ENCODE results near the gene KRT1. TPM values are rescaled to one million over a fixed set of nuclear protein-coding genes. Genes with fewer than 3 reads are reported as not detected.

The KRT1 gene
- total RNA-seq: 1,000 to 10,000 TPM; 4,815 to 9,656 (median 5,822) TPM

- H3K36me3 ChIP-seq: no peaks in the 10 kb centered on the region
- no peaks in the 10 kb centered on the region for H3K9me3 ChIP-seq
- no peak for TF ChIP-seq EP300 (IDR thresholded peaks at IDR 0.05)
- no peak for TF ChIP-seq POLR2AphosphoS5 (IDR thresholded peaks at IDR 0.05)
- TF ChIP-seq POLR2A (IDR thresholded peaks at IDR 0.05): no peak
- TF ChIP-seq, protein P1, sequence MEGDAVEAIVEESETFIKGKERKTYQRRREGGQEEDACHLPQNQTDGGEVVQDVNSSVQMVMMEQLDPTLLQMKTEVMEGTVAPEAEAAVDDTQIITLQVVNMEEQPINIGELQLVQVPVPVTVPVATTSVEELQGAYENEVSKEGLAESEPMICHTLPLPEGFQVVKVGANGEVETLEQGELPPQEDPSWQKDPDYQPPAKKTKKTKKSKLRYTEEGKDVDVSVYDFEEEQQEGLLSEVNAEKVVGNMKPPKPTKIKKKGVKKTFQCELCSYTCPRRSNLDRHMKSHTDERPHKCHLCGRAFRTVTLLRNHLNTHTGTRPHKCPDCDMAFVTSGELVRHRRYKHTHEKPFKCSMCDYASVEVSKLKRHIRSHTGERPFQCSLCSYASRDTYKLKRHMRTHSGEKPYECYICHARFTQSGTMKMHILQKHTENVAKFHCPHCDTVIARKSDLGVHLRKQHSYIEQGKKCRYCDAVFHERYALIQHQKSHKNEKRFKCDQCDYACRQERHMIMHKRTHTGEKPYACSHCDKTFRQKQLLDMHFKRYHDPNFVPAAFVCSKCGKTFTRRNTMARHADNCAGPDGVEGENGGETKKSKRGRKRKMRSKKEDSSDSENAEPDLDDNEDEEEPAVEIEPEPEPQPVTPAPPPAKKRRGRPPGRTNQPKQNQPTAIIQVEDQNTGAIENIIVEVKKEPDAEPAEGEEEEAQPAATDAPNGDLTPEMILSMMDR (IDR thresholded peaks at IDR 0.05): no peak
Measured at GRCh38 chr12:52680363-52680762, at the start of gene KRT1. TSS of gene KRT1 (minus strand) at chr12:52680407. CDS start at chr12:52680348, 59 bp downstream.

GRCh38 chr12:52729147-52729546, 48.9 kb upstream of the KRT1 start:
- WGBS: 73% methylated on average over 9 of the region's 10 CpGs
- Histone ChIP-seq H3K4me3 (no peak overlapping the region), H3K27ac (no peak overlapping the region), H3K27me3 (peaks cover 7% of the 10 kb centered on the region), H3K4me1 (no peaks in the 10 kb centered on the region), H3K36me3 (no peaks in the 10 kb centered on the region), H3K9me3 (no peaks in the 10 kb centered on the region)
- TF ChIP-seq POLR2AphosphoS5 (IDR thresholded peaks at IDR 0.05) (no peak), EP300 (IDR thresholded peaks at IDR 0.05) (no peak), POLR2A (IDR thresholded peaks at IDR 0.05) (no peak)
- TF ChIP-seq, protein P1 (IDR thresholded peaks at IDR 0.05): no peak
- DNase-seq (ENCODE audit: low spot score in 2 of 2): no peak

More at GRCh38 chr12:52680363-52680762, at the start of gene KRT1:
- 52% methylated on average over 3 of the region's 3 CpGs for WGBS
- DNase-seq (ENCODE audit: low spot score in 2 of 2): no peak
- peaks cover 33% of the 10 kb centered on the region for H3K4me1 ChIP-seq
- H3K27me3 ChIP-seq: peaks cover 5% of the 10 kb centered on the region
- peak within 1 kb of the TSS; percentile 39 for H3K4me3 ChIP-seq
- H3K27ac ChIP-seq: peak within 1 kb of the TSS; percentile 33

GRCh38 chr12:52728374-52728773, 48.2 kb upstream of the KRT1 start:
- TF ChIP-seq EP300 (IDR thresholded peaks at IDR 0.05) (no peak), POLR2A (IDR thresholded peaks at IDR 0.05) (no peak), POLR2AphosphoS5 (IDR thresholded peaks at IDR 0.05) (no peak)
- TF ChIP-seq, protein P1 (IDR thresholded peaks at IDR 0.05): no peak
- Histone ChIP-seq H3K27ac (no peak overlapping the region), H3K4me1 (no peaks in the 10 kb centered on the region), H3K9me3 (no peaks in the 10 kb centered on the region), H3K27me3 (peaks cover 6% of the 10 kb centered on the region), H3K4me3 (no peak overlapping the region), H3K36me3 (no peaks in the 10 kb centered on the region)
- 91% methylated on average over 2 of the region's 2 CpGs for WGBS
- no peak for DNase-seq (ENCODE audit: low spot score in 2 of 2)

GRCh38 chr12:52727037-52727436, 46.8 kb upstream of the KRT1 start:
- H3K27me3 ChIP-seq: peaks cover 6% of the 10 kb centered on the region
- no peak overlapping the region for H3K27ac ChIP-seq
- DNase-seq (ENCODE audit: low spot score in 2 of 2): no peak
- no peaks in the 10 kb centered on the region for H3K36me3 ChIP-seq
- no peak for TF ChIP-seq POLR2A (IDR thresholded peaks at IDR 0.05)
- TF ChIP-seq, protein P1 (IDR thresholded peaks at IDR 0.05): no peak
- no peak for TF ChIP-seq EP300 (IDR thresholded peaks at IDR 0.05)
- no peak for TF ChIP-seq POLR2AphosphoS5 (IDR thresholded peaks at IDR 0.05)
- H3K4me1 ChIP-seq: no peaks in the 10 kb centered on the region
- H3K9me3 ChIP-seq: no peaks in the 10 kb centered on the region
- WGBS: 88% methylated on average over 4 of the region's 4 CpGs
- no peak overlapping the region for H3K4me3 ChIP-seq

DNA sequence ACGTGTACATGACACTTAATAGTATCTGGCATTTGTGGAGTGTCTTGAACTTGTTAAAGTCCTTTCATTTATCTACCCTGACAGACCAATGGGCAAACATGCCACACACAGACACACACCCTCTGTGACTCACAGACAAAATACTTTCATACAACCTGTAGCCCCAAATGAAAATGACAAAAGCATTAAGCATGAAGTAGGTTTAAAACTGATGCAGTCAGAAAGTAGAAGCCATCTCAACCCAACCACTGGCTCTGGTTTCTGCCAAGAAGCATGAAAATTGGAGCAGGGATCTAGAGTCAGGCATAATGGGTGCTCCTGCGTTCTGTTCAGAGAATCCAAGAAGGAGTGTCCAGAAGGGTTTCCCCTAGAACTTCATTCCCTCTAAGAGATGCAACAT, 46.2 kb upstream of the KRT1 start:
- TF ChIP-seq POLR2A (IDR thresholded peaks at IDR 0.05) (no peak), EP300 (IDR thresholded peaks at IDR 0.05) (no peak), POLR2AphosphoS5 (IDR thresholded peaks at IDR 0.05) (no peak)
- TF ChIP-seq, protein P1 (IDR thresholded peaks at IDR 0.05): no peak
- H3K4me1 ChIP-seq: no peaks in the 10 kb centered on the region
- DNase-seq (ENCODE audit: low spot score in 2 of 2): no peak
- no peaks in the 10 kb centered on the region for H3K36me3 ChIP-seq
- no peak overlapping the region for H3K27ac ChIP-seq
- H3K9me3 ChIP-seq: no peaks in the 10 kb centered on the region
- peaks cover 6% of the 10 kb centered on the region for H3K27me3 ChIP-seq
- H3K4me3 ChIP-seq: no peak overlapping the region
- 62% methylated on average over 2 of the region's 2 CpGs for WGBS

All from suprapubic skin (tissue), 4 donors.